Skeletal muscle satellite cell (primary cell): ENCODE data around the gene KRTAP29-1.
"Not testable (repeated sequence)": the region's sequence is repeated elsewhere in the genome, so short reads cannot be mapped to it uniquely, and the experiment has no call there.

Experiments
- H3K27me3 ChIP-seq: 2 replicates; pipeline ENCODE4 v1.7.0; 2013; ENCODE audit warnings: low read length; ENCODE audit not compliant: control insufficient read depth, insufficient read depth
- H3K36me3 ChIP-seq: 2 replicates; pipeline ENCODE4 v1.7.0; 2013; ENCODE audit warnings: mild to moderate bottlenecking, control low read depth, low read length; ENCODE audit not compliant: insufficient read depth
- H3K4me1 ChIP-seq: 2 replicates; pipeline ENCODE4 v1.7.0; 2013; ENCODE audit warnings: low read length; ENCODE audit not compliant: control insufficient read depth, insufficient read depth
- H3K4me2 ChIP-seq: 2 replicates; pipeline ENCODE4 v1.7.0; 2013; ENCODE audit warnings: mild to moderate bottlenecking, low read length
- H3K4me3 ChIP-seq: 2 replicates; pipeline ENCODE4 v1.7.0; 2013; ENCODE audit warnings: low read length
- H3K9ac ChIP-seq: 2 replicates; pipeline ENCODE4 v1.7.0; 2013; ENCODE audit warnings: mild to moderate bottlenecking, low read depth, low read length, moderate library complexity
- H3K9me3 ChIP-seq: replicated peaks from 2 replicates; pipeline ENCODE4 v1.7.0; 2013; ENCODE audit warnings: mild to moderate bottlenecking, control low read depth, low read length

Gene KRTAP29-1

GRCh38 chr17:41284546-41284945 is 18.1 kb downstream of the KRTAP29-1 start:
- no peaks in the 10 kb centered on the region for H3K27me3 ChIP-seq
- no peaks in the 10 kb centered on the region for H3K9me3 ChIP-seq
- peaks cover 3% of the 10 kb centered on the region for H3K4me1 ChIP-seq
- H3K4me3 ChIP-seq: no peak overlapping the region
- no peaks in the 10 kb centered on the region for H3K36me3 ChIP-seq
- H3K9ac ChIP-seq: no peak overlapping the region
- H3K4me2 ChIP-seq: no peak overlapping the region

GRCh38 chr17:41284043-41284442 is 18.6 kb downstream of the KRTAP29-1 start:
- no peaks in the 10 kb centered on the region for H3K9me3 ChIP-seq

GRCh38 chr17:41278176-41278955 is 24.3 kb downstream of the KRTAP29-1 start:
- no peak overlapping the region for H3K9ac ChIP-seq

More at GRCh38 chr17:41284043-41284442, 18.6 kb downstream of the KRTAP29-1 start:
- Histone ChIP-seq H3K4me2 (no peak overlapping the region), H3K36me3 (no peaks in the 10 kb centered on the region), H3K9ac (no peak overlapping the region), H3K4me3 (no peak overlapping the region), H3K4me1 (peaks cover 3% of the 10 kb centered on the region), H3K27me3 (no peaks in the 10 kb centered on the region)

GRCh38 chr17:41275648-41276190 is 26.9 kb downstream of the KRTAP29-1 start, which contains the start of gene KRTAP9-7:
TSS of gene KRTAP9-7 (plus strand) at chr17:41275698. CDS start at chr17:41275698, 0 bp downstream.
- not testable (repeated sequence) for H3K9ac ChIP-seq, H3K27me3 ChIP-seq, H3K4me3 ChIP-seq, H3K9me3 ChIP-seq, H3K4me2 ChIP-seq, H3K4me1 ChIP-seq, H3K36me3 ChIP-seq

More at GRCh38 chr17:41278176-41278955, 24.3 kb downstream of the KRTAP29-1 start:
- Histone ChIP-seq H3K4me3 (no peak overlapping the region), H3K4me1 (no peaks in the 10 kb centered on the region), H3K27me3 (no peaks in the 10 kb centered on the region), H3K36me3 (no peaks in the 10 kb centered on the region), H3K9me3 (no peaks in the 10 kb centered on the region), H3K4me2 (no peak overlapping the region)

GRCh38 chr17:41271858-41272257 is 30.8 kb downstream of the KRTAP29-1 start:
- H3K9ac ChIP-seq: no peak overlapping the region
- H3K4me3 ChIP-seq: no peak overlapping the region
- H3K36me3 ChIP-seq: no peaks in the 10 kb centered on the region
- no peaks in the 10 kb centered on the region for H3K9me3 ChIP-seq
- no peak overlapping the region for H3K4me2 ChIP-seq
- H3K4me1 ChIP-seq: no peaks in the 10 kb centered on the region
- H3K27me3 ChIP-seq: no peaks in the 10 kb centered on the region

GRCh38 chr17:41271323-41271722 is 31.3 kb downstream of the KRTAP29-1 start:
- not testable (repeated sequence) for H3K27me3 ChIP-seq, H3K4me1 ChIP-seq, H3K36me3 ChIP-seq, H3K4me3 ChIP-seq, H3K4me2 ChIP-seq, H3K9me3 ChIP-seq, H3K9ac ChIP-seq

- no peaks in the 10 kb centered on the region for H3K36me3 ChIP-seq
- H3K27me3 ChIP-seq: peaks cover 7% of the 10 kb centered on the region
- no peak overlapping the region for H3K4me2 ChIP-seq
- H3K9me3 ChIP-seq: no peaks in the 10 kb centered on the region
- no peak overlapping the region for H3K9ac ChIP-seq
- H3K4me1 ChIP-seq: no peaks in the 10 kb centered on the region
- no peak overlapping the region for H3K4me3 ChIP-seq
Observed at GRCh38 chr17:41267711-41268110, 34.9 kb downstream of the KRTAP29-1 start.

GRCh38 chr17:41265078-41265477 is 37.6 kb downstream of the KRTAP29-1 start, which contains the start of gene KRTAP9-6:
TSS of gene KRTAP9-6 (plus strand) at chr17:41265378. CDS start at chr17:41265378, 0 bp downstream.
- Histone ChIP-seq H3K4me3 (no peak within 1 kb of the TSS), H3K4me2 (no peak within 1 kb of the TSS), H3K9ac (no peak within 1 kb of the TSS), H3K27me3 (peaks cover 7% of the 10 kb centered on the region), H3K9me3 (no peaks in the 10 kb centered on the region), H3K36me3 (no peaks in the 10 kb centered on the region), H3K4me1 (no peaks in the 10 kb centered on the region)

GRCh38 chr17:41264599-41264998 is 38.1 kb downstream of the KRTAP29-1 start:
- H3K9ac ChIP-seq: no peak overlapping the region
- no peaks in the 10 kb centered on the region for H3K9me3 ChIP-seq
- H3K4me1 ChIP-seq: no peaks in the 10 kb centered on the region
- peaks cover 7% of the 10 kb centered on the region for H3K27me3 ChIP-seq
- no peak overlapping the region for H3K4me2 ChIP-seq
- no peaks in the 10 kb centered on the region for H3K36me3 ChIP-seq
- no peak overlapping the region for H3K4me3 ChIP-seq

GRCh38 chr17:41263212-41263611 is 39.4 kb downstream of the KRTAP29-1 start:
- Histone ChIP-seq H3K4me3 (no peak overlapping the region), H3K36me3 (no peaks in the 10 kb centered on the region), H3K9ac (no peak overlapping the region), H3K9me3 (no peaks in the 10 kb centered on the region), H3K4me1 (no peaks in the 10 kb centered on the region), H3K27me3 (peaks cover 9% of the 10 kb centered on the region), H3K4me2 (no peak overlapping the region)

- Histone ChIP-seq H3K4me1 (peaks cover 11% of the 10 kb centered on the region), H3K9me3 (no peaks in the 10 kb centered on the region), H3K4me3 (no peak overlapping the region), H3K9ac (no peak overlapping the region), H3K27me3 (peaks cover 10% of the 10 kb centered on the region), H3K36me3 (no peaks in the 10 kb centered on the region), H3K4me2 (no peak overlapping the region)
Observed at GRCh38 chr17:41258406-41258805, 44.2 kb downstream of the KRTAP29-1 start.

GRCh38 chr17:41256291-41256685 is 46.4 kb downstream of the KRTAP29-1 start:
- no peaks in the 10 kb centered on the region for H3K9me3 ChIP-seq
- no peaks in the 10 kb centered on the region for H3K36me3 ChIP-seq
- no peak overlapping the region for H3K9ac ChIP-seq
- peaks cover 19% of the 10 kb centered on the region for H3K27me3 ChIP-seq
- peak overlapping the region; percentile 28 for H3K4me2 ChIP-seq
- H3K4me3 ChIP-seq: no peak overlapping the region
- H3K4me1 ChIP-seq: peaks cover 11% of the 10 kb centered on the region
